HG02943 (cell line): Measurements from ENCODE around the gene MYL3.

Source experiments
- ATAC-seq: cut with Tn5 transposase; IDR thresholded peaks from one replicate; pipeline ENCODE4 v1.9.1; 2021; ENCODE audit warnings: mild to moderate bottlenecking, low read depth, moderate library complexity; ENCODE audit not compliant: unreplicated experiment

Gene MYL3

DNA sequence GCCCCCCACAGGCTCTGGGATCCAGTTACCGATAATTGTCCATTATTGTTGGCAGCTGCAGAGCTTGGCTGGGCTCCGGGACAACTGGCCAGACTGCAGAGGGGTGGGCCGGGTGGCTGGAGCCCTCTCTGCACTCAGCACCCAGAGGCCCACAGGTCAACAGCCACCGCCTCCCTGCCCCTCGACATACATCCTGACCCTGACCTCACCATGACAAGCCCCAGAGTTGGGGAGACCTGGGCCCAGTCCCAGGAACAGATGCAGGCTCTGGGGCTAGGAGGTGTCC is 36.7 kb upstream of the MYL3 start:
- ATAC-seq: no peak

- ATAC-seq: no peak
Observed at GRCh38 chr3:46899151-46900006, 36.1 kb upstream of the MYL3 start.

GRCh38 chr3:46898321-46899150 is 35.3 kb upstream of the MYL3 start:
- ATAC-seq: no peak

DNA sequence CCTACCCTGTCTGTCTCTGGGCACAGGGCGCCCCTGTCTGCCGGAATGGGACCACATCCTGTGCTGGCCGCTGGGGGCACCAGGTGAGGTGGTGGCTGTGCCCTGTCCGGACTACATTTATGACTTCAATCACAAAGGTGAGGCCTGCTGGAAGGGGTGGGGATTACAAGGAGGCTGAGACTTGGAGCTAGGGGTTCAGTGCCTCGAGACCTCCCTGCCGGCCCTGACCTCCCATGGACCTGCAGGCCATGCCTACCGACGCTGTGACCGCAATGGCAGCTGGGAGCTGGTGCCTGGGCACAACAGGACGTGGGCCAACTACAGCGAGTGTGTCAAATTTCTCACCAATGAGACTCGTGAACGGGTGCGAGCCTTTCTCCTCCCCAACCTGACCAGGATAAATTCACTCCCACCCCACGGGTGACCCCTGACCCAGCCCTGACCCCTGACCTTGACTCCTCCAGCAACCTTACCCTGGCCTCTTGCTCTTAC is 34.6 kb upstream of the MYL3 start:
- ATAC-seq: no peak

GRCh38 chr3:46897031-46897430 is 33.8 kb upstream of the MYL3 start:
- ATAC-seq: no peak

DNA sequence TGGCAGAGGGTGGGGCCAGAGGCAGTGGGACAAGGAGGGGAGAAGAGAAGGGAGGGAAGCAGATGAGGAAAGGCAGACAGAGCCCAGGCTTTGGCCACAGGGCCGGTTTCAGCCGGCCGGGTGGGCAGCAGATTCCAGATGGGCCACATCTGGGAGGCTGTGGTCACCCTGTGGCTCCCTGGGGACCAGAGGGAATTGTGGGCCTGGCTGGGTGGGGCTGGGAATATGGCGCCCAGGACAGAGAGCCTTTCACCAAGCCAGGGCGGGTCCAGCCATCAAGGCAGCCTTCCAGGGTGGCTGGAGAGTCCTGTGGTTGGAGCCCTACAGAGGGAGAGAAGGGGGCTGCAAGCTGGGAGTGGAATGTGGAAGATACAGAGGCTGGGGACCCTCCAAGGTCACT is 33.1 kb upstream of the MYL3 start:
- ATAC-seq: no peak

- ATAC-seq: no peak
Observed at GRCh38 chr3:46895761-46896160, 32.5 kb upstream of the MYL3 start.

GRCh38 chr3:46895204-46895660 is 32.0 kb upstream of the MYL3 start:
- ATAC-seq: no peak

DNA sequence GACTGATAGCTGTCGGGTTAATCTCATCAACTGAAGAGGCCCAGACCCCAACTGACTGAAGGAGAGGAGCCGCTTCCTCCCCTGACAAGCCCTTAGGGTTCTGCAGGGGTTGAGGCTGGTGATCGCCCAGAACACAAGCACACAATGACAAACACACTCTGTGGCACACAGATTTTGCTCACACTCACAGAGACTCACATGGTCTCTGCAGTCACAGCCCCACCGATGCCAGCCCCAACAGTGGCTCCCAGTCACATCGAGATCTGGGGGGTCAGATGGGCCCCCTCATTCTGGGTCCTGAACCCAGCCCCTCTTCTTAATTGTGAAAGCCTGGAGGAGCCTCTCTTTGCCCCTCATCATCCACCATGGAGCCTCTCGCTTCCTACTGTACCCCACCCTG is 31.0 kb upstream of the MYL3 start:
- no peak for ATAC-seq

- ATAC-seq: no peak
Observed at GRCh38 chr3:46893763-46894162, 30.5 kb upstream of the MYL3 start.

- no peak for ATAC-seq
Observed at GRCh38 chr3:46893146-46893748, 30.0 kb upstream of the MYL3 start.

- ATAC-seq: no peak
Observed at GRCh38 chr3:46892285-46893145, 29.3 kb upstream of the MYL3 start.

DNA sequence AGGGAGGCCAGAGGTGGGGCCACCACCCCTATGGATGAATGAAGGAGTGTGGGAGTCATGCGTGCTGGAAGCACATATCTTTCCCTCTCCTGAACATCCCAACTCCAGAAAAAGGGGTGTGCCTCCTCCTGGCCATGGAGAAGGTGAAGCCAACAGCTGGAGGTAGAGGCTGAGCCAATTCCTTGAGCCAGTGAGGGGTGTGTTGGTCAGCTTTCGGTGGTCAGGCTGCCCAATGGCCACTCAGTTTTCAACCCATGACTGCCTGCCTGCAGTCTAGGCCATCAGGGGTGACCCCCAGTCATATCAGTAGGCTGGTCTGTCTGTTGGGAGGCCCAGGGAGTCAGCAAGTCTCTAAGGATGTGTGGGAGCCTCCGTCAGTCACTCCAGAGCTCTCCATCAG is 27.9 kb upstream of the MYL3 start:
- no peak for ATAC-seq

DNA sequence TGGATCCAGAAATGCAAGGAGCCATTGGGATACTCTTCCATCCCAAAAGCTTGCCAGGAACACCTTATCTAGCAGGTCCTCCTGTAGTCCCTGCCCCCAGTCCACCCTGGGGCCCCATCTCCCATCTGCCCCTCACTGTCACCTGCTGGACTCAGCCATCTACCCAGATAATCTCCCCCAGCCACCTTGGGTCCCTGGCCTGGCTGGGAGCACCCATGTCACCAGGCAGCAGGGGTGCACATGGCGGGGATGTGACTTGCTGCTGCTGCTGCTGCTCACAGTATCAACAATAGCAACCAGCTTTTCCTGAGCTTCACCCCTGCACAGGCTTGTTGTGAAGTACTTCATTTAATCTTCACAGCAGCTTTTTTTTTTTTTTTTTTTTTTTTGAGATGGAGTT is 26.9 kb upstream of the MYL3 start:
- ATAC-seq: no peak

DNA sequence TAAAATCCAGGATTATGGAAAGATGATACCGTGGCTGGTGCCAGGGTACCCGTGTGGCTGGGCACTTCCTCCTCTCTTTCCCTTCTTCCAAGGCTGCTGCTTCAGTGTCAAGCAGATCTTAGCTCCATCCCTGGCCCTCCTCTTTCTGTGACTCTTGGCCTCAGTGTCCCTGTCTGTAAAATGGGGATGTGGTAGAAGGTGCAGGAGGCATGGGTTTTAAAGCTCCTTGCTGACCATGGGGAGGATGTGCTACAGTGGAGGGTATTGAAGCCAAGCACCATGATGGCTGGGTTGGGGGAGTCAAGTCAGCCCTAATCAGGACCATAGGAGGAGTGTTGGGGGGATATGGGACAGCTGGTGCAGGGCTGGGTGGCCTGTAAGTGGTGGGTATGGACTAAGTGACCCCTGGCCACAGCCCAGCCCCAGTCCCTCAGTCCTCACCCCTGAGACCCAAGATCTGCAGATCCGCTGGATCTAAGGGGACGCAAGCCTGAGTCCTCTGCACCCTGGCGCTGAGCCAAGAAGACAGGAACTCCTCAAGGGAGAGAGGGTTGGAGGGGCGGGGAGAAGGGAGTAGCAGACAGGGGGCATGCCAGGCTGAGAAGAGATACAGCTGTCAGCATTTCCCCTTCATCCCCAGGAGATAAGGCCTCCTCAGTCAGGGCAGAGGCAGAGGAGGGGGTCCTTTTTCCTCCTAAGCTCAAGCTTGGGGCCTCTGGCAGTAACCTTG is 26.3 kb upstream of the MYL3 start:
- ATAC-seq: no peak

DNA sequence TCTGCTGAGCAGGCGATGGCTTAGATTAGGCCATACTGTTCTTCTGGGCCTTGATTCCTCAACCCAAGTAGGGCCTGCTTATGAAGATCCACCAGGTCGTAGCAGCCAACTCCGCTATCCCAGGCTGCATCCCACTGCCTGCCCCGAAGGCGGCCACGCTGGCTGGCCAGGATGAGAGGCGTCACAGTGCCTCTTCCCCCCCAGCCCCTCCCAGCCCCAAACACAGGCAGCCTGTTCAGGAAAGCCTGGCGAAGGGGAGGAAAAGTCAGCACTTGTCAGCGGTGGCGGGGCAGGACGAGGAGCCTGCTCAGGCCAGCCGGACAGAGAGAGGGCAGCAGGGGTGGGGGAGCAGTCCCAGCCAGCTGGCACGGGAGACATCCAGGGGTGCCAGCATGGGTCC is 25.5 kb upstream of the MYL3 start:
- ATAC-seq: no peak

DNA sequence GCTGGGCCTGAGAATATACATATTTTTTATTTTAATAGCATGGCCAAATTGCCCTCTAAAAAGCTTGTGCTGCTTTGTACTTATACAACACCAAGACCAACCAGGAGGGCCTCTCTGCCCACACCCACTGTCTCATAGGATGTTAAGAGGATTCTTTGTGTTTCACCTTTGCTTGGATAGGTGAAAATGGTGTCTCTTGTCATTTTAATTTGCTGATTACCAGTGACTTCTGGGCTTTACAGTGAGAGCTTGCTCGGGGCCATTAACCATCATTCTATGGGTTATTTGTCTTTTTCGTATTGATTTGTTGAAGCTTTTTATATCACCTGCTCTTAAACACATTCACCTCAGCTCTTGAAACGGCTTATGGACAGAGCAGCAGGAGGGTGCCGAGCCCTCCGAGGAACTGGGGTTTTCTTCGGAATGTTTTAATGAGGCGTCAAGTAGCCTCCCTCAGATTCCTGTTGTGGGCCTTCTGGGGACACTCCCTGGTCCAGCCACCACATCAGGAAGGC is 24.8 kb upstream of the MYL3 start:
- ATAC-seq: no peak

DNA sequence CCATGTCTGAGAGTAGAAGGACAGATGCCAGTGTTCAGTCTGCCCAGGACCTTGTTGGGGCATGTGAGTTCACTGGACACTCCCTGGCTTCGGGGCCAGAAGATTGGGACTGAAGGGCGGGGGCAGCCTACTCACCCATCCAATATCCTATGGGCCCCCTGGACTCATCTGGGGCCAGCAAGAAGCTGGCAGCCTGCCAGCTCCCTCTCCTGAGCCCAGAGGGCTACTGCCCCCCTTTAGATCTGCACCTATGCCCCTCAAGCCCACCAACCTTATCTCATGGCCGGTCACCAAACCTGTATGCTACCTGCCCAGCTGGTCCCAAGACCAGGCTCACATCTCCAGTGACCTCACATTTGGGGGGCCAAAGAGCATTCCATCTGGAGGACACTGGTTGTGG is 22.4 kb upstream of the MYL3 start:
- ATAC-seq: no peak

- ATAC-seq: no peak
Observed at GRCh38 chr3:46884929-46885328, 21.7 kb upstream of the MYL3 start.

DNA sequence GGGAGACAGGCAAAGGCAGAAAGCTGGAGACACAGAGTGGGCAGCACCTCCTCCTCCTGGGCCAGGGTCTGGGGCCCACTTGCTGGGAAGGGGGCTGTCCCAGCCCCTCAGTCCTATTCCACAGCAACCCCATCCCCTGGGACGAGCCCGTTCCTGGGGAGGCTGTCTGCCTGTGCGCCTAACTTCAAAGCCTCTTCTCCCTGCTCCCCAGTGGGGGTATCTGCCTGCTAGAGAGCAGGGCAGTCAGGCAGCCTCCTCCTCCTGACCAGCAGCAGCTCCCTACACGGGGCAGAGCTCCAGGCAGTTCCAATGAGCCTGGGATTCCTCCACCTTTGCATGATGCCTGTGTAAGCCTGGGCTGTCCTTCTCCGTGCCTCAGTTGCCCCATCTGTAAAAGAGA is 21.2 kb upstream of the MYL3 start:
- no peak for ATAC-seq
